Cardiac muscle cell (in vitro differentiated cells and primary cell): ENCODE results near the gene MIS18BP1. TPM values are rescaled to one million over a fixed set of nuclear protein-coding genes. Genes with fewer than 3 reads are reported as not detected.
A peak's percentile ranks its signal among the peaks of the same experiment; 100 is the strongest.

Experiments
- DNase-seq, 2 donors: peaks; one replicate each; pipeline versions ENCODE4 v3.0.0 to v3.0.0-alpha.2; 2010 to 2017; ENCODE audit warnings: low read depth in 1 of 2, low spot score in 1 of 2
- H3K27ac ChIP-seq: fragments of 200-600 bp; sonication (generic); 2 replicates; pipeline ENCODE4 v1.5.1; 2016
- H3K27me3 ChIP-seq: fragments of 200-600 bp; sonication (generic); 2 replicates; pipeline ENCODE4 v1.6.0; 2016; ENCODE audit warnings: control low read depth
- H3K36me3 ChIP-seq: fragments of 200-600 bp; sonication (generic); 2 replicates; pipeline ENCODE4 v1.5.1; 2016; ENCODE audit warnings: control low read depth
- H3K4me1 ChIP-seq: fragments of 200-600 bp; sonication (generic); 2 replicates; pipeline ENCODE4 v1.8.1; 2017; ENCODE audit warnings: low read depth, mild to moderate bottlenecking, mixed run types
- H3K4me3 ChIP-seq: fragments of 200-600 bp; sonication (generic); 2 replicates; pipeline ENCODE4 v1.5.1; 2016; ENCODE audit warnings: mild to moderate bottlenecking
- H3K9me3 ChIP-seq: fragments of 200-600 bp; sonication (generic); 2 replicates; pipeline ENCODE4 v1.5.1; 2017; ENCODE audit warnings: low read depth, mild to moderate bottlenecking, control low read depth
- CTCF ChIP-seq: IDR thresholded peaks from 2 replicates; pipeline ENCODE4 v1.5.1; 2012; ENCODE audit warnings: low read depth, mild to moderate bottlenecking, low read length
- polyA plus RNA-seq: library from polyadenylated mRNA; unstranded; fragments of >200 nt; fragmentation: Nextera tagmentation; extraction: Ambion mirVana; gene quantifications from 2 replicates; pipeline ENCODE4 v1.2.1, GENCODE V29; 2016
- total RNA-seq: library from RNA; depleted of rRNA; stranded (reverse); fragments of >200 nt; gene quantifications from 2 replicates; pipeline ENCODE4 v1.2.3, GENCODE V29; 2016

MIS18BP1 gene
- total and polyA plus RNA-seq, 2 experiments from 2014 or later: 11.8 to 34.8 TPM

- no peak for TF ChIP-seq CTCF
- no peaks in the 10 kb centered on the region for H3K4me1 ChIP-seq
- no peaks in the 10 kb centered on the region for H3K27me3 ChIP-seq
- H3K36me3 ChIP-seq: no peaks in the 10 kb centered on the region
- DNase-seq: no peak
- H3K9me3 ChIP-seq: no peaks in the 10 kb centered on the region
- H3K27ac ChIP-seq: no peak overlapping the region
- H3K4me3 ChIP-seq: no peak overlapping the region
Measured at GRCh38 chr14:45258805-45259204, 5.8 kb upstream of the MIS18BP1 start.

GRCh38 chr14:45258073-45258472 lies 5.1 kb upstream of the MIS18BP1 start:
- Histone ChIP-seq H3K27me3 (no peaks in the 10 kb centered on the region), H3K27ac (no peak overlapping the region), H3K9me3 (no peaks in the 10 kb centered on the region), H3K36me3 (no peaks in the 10 kb centered on the region), H3K4me3 (no peak overlapping the region), H3K4me1 (no peaks in the 10 kb centered on the region)
- TF ChIP-seq CTCF: no peak
- no peak for DNase-seq

- Histone ChIP-seq H3K4me3 (no peak overlapping the region), H3K27ac (no peak overlapping the region), H3K9me3 (no peaks in the 10 kb centered on the region), H3K36me3 (no peaks in the 10 kb centered on the region), H3K27me3 (no peaks in the 10 kb centered on the region), H3K4me1 (peaks cover 9% of the 10 kb centered on the region)
- DNase-seq: no peak
- TF ChIP-seq CTCF: no peak
Measured at GRCh38 chr14:45254771-45255170, 1.8 kb upstream of the MIS18BP1 start.

GRCh38 chr14:45253754-45254310 lies 830 bp upstream of the MIS18BP1 start:
- Histone ChIP-seq H3K4me3 (peak overlapping the region; percentile 56), H3K4me1 (peaks cover 9% of the 10 kb centered on the region), H3K9me3 (no peaks in the 10 kb centered on the region), H3K36me3 (no peaks in the 10 kb centered on the region), H3K27ac (peak overlapping the region; percentile 26), H3K27me3 (no peaks in the 10 kb centered on the region)
- DNase-seq: no peak
- no peak for TF ChIP-seq CTCF

GRCh38 chr14:45252366-45253069 lies 484 bp downstream of the MIS18BP1 start:
- Histone ChIP-seq H3K36me3 (no peaks in the 10 kb centered on the region), H3K9me3 (no peaks in the 10 kb centered on the region), H3K4me3 (peak overlapping the region; percentile 56), H3K4me1 (peaks cover 9% of the 10 kb centered on the region), H3K27ac (peak overlapping the region; percentile 26), H3K27me3 (no peaks in the 10 kb centered on the region)
- no peak for TF ChIP-seq CTCF
- peak in 1 of 2 donors; percentile 33 for DNase-seq
